NCI-H2227 treated with DMSO at 0.1 percent for 48 hours (cell line): ENCODE data around the gene OR11H6.
"Not testable (repeated sequence)": the region's sequence is repeated elsewhere in the genome, so short reads cannot be mapped to it uniquely, and the experiment has no call there.

ENCODE experiments used
- DNase-seq: peaks from one replicate; lab custom pipeline; 2025; lab: John Stamatoyannopoulos, UW

OR11H6 gene

GRCh38 chr14:20264361-20264760 is 40.9 kb downstream of the OR11H6 start:
- DNase-seq: not testable (repeated sequence)

DNA sequence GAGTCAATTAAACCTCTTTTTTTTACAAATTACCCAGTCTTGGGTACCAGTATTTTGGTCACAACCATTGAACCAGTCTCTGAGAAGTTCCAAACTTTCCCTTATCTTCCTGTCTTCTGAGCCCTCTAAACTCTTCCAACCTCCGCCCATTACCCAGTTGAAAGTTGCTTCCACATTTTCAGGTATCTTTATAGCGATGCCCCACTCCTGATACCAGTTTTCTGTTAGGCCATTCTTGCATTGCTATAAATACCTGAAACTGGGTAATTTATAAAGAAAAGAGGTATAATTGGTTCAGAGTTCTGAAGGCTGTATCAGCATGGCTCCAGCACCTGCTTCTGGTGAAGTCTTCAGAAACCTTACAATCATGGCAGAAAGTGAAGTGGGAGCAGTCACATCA is 50.6 kb downstream of the OR11H6 start:
- DNase-seq: no peak
